Measurements from ENCODE around the gene SMS. TPM values are rescaled to one million over a fixed set of nuclear protein-coding genes. Genes with fewer than 3 reads are reported as not detected.
"Not testable (repeated sequence)": the region's sequence is repeated elsewhere in the genome, so short reads cannot be mapped to it uniquely, and the experiment has no call there.

The SMS gene
- total and polyA plus RNA-seq, 2 of the 4 experiments (the other 2 are of a cell fraction): 176 to 230 TPM

DNA sequence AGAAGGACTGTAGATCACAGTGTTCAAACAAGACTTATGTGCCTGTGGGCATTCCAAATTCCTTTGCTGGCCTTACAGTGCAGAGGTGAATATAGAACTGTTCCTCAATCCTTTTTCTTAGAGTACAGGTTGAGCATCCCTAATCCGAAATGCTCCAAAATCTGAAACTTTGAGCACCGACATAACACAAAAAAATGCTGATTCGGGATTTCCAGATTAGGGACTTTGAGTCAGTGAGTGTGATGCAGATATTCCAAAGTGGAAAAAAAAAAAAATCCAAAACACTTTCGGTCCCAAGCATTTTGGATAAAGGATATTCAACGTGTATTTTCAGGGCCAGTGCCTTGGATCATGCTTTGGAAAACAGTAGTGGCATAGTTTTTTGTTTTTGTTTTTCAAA is 9.2 kb downstream of the SMS start:
- H2BK20ac ChIP-seq (ENCODE audit: low read depth, low read length): no peak overlapping the region
- H3K9me1 ChIP-seq (ENCODE audit: insufficient read depth, low read length): peaks cover 5% of the 10 kb centered on the region; the same call in 1 of the 2 replicates
- H3K14ac ChIP-seq (replicated peaks; ENCODE audit: low read depth, low read length): no peak overlapping the region
- H3K4me2 ChIP-seq (ENCODE audit: low read depth, low read length): no peak overlapping the region
- H3K27me3 ChIP-seq (ENCODE audit: control insufficient read depth, insufficient read depth, low read length): peaks cover 4% of the 10 kb centered on the region; the same call in 1 of the 2 replicates
- dilution Hi-C loops (cut with HindIII; ENCODE audit: low sequenced_read_pairs, unreplicated experiment) (no loop called here), intact Hi-C loops (cut with micrococcal nuclease) (no loop called here), in situ Hi-C loops (cut with MboI; ENCODE audit: low sequenced_read_pairs) (no loop called here)
- H4K5ac ChIP-seq (ENCODE audit: low read depth, low read length): no peak overlapping the region
- WGBS, 2 experiments (ENCODE audit: extremely low coverage in 2 of 2, insufficient read length in 1 of 2): no CpG with 5 or more reads among the region's 5 CpGs
- no peak overlapping the region for H4K91ac ChIP-seq (ENCODE audit: insufficient read depth, low read depth, low read length)
- peaks cover 3% of the 10 kb centered on the region; the same call in 1 of the 2 replicates for H3K36me3 ChIP-seq (ENCODE audit: control insufficient read depth, insufficient read depth, low read length)
- H3K9ac ChIP-seq (ENCODE audit: low read depth, low read length): no peak overlapping the region
- no peak overlapping the region for H3K4me3 ChIP-seq (ENCODE audit: insufficient read depth, low read depth, low read length)
- ChIA-PET POLR2A (ENCODE audit: unreplicated experiment) (no interaction called here), CTCF (interaction anchor here (0.7 kb wide), 1 partner anchor 16 kb away, joined by 3 read pairs; no protein-coding TSS in a partner anchor)
- peaks cover 0 to 4% of the 10 kb centered on the region in 2 experiments; a peak in 1 of 4 replicates for H3K79me1 ChIP-seq (ENCODE audit: low read depth in 1 of 2, low read length in 2 of 2)
- no peak overlapping the region for H3K18ac ChIP-seq (ENCODE audit: low read depth, low read length)
- H3K4me1 ChIP-seq (ENCODE audit: control insufficient read depth, insufficient read depth, low read length): peaks cover 9% of the 10 kb centered on the region
- H4K8ac ChIP-seq (ENCODE audit: low read depth in 2 of 2, low read length in 2 of 2): no peak overlapping the region
- no TSS peak for BruUV-seq (replicated peaks)
- H3K4ac ChIP-seq (ENCODE audit: low read depth, low read length): no peak overlapping the region
- H3K56ac ChIP-seq (ENCODE audit: extremely low read depth, insufficient read depth, low read length): no peak overlapping the region
- DNase-seq (no peak), ATAC-seq (ENCODE audit: low read depth) (no peak)
- H2AK5ac ChIP-seq (ENCODE audit: low read depth, low read length): no peak overlapping the region
- no peak overlapping the region for H2BK5ac ChIP-seq (ENCODE audit: low read depth, low read length, poor library complexity, severe bottlenecking)
- no peak overlapping the region for H3K27ac ChIP-seq (ENCODE audit: insufficient read depth, low read length)
- no peaks in the 10 kb centered on the region for H3K9me3 ChIP-seq (ENCODE audit: control insufficient read depth, insufficient read depth, low read length)
- H2BK15ac ChIP-seq (ENCODE audit: low read depth, low read length): no peak overlapping the region
- no peak overlapping the region for H2AFZ ChIP-seq (replicated peaks; ENCODE audit: low read length, poor library complexity)
- H3K23ac ChIP-seq (ENCODE audit: low read depth, low read length): no peak overlapping the region
- H4K20me1 ChIP-seq (ENCODE audit: insufficient read depth, low read length): peaks cover 83% of the 10 kb centered on the region
- no peak overlapping the region for H2BK120ac ChIP-seq (ENCODE audit: low read depth, low read length)
- no peak overlapping the region for H2AK9ac ChIP-seq (replicated peaks; ENCODE audit: low read depth, low read length, poor library complexity)
- TF ChIP-seq, protein P1, sequence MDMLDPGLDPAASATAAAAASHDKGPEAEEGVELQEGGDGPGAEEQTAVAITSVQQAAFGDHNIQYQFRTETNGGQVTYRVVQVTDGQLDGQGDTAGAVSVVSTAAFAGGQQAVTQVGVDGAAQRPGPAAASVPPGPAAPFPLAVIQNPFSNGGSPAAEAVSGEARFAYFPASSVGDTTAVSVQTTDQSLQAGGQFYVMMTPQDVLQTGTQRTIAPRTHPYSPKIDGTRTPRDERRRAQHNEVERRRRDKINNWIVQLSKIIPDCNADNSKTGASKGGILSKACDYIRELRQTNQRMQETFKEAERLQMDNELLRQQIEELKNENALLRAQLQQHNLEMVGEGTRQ (IDR thresholded peaks at IDR 0.05; ENCODE audit: low read depth, low read length): no peak
- TF ChIP-seq MAFK (IDR thresholded peaks at IDR 0.05; ENCODE audit: low read depth, low read length): peak; percentile 96

DNA sequence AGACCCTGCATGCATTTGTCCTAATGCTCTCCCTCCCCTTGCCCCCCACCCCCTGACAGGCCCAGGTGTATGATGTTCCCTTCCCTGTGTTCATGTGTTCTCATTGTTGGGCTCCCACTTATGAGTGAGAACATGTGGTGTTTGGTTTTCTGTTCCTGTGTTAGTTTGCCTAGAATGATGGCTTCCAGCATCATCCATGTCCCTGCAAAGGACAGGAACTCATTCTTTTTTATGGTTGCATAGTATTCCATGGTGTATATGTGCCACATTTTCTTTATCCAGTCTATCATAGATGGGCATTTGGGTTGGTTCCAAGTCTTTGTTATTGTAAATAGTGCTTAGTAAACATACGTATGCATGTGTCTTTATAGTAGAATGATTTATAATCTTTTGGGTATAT is 10.0 kb downstream of the SMS start:
- CTCF ChIA-PET; H3K9ac ChIP-seq (ENCODE audit: low read depth, low read length); DNase-seq; H3K9me1 ChIP-seq (ENCODE audit: insufficient read depth, low read length); in situ Hi-C loops (cut with MboI; ENCODE audit: low sequenced_read_pairs); H3K4me1 ChIP-seq (ENCODE audit: control insufficient read depth, insufficient read depth, low read length); H4K8ac ChIP-seq (ENCODE audit: low read depth in 2 of 2, low read length in 2 of 2); H3K14ac ChIP-seq (replicated peaks; ENCODE audit: low read depth, low read length); H2AK9ac ChIP-seq (replicated peaks; ENCODE audit: low read depth, low read length, poor library complexity); dilution Hi-C loops (cut with HindIII; ENCODE audit: low sequenced_read_pairs, unreplicated experiment); H2BK15ac ChIP-seq (ENCODE audit: low read depth, low read length); H3K27me3 ChIP-seq (ENCODE audit: control insufficient read depth, insufficient read depth, low read length); H3K4me3 ChIP-seq (ENCODE audit: insufficient read depth, low read depth, low read length); H4K91ac ChIP-seq (ENCODE audit: insufficient read depth, low read depth, low read length); H2BK20ac ChIP-seq (ENCODE audit: low read depth, low read length); H2BK120ac ChIP-seq (ENCODE audit: low read depth, low read length); H2AK5ac ChIP-seq (ENCODE audit: low read depth, low read length); POLR2A ChIA-PET (ENCODE audit: unreplicated experiment); H3K18ac ChIP-seq (ENCODE audit: low read depth, low read length); BruUV-seq (replicated peaks); ATAC-seq (ENCODE audit: low read depth); H3K27ac ChIP-seq (ENCODE audit: insufficient read depth, low read length); H3K4ac ChIP-seq (ENCODE audit: low read depth, low read length); H4K5ac ChIP-seq (ENCODE audit: low read depth, low read length); H3K9me3 ChIP-seq (ENCODE audit: control insufficient read depth, insufficient read depth, low read length); intact Hi-C loops (cut with micrococcal nuclease); H3K56ac ChIP-seq (ENCODE audit: extremely low read depth, insufficient read depth, low read length); H2BK5ac ChIP-seq (ENCODE audit: low read depth, low read length, poor library complexity, severe bottlenecking); H3K36me3 ChIP-seq (ENCODE audit: control insufficient read depth, insufficient read depth, low read length); H3K4me2 ChIP-seq (ENCODE audit: low read depth, low read length); H2AFZ ChIP-seq (replicated peaks; ENCODE audit: low read length, poor library complexity); H3K23ac ChIP-seq (ENCODE audit: low read depth, low read length); H3K79me1 ChIP-seq (ENCODE audit: low read depth in 1 of 2, low read length in 2 of 2): not testable (repeated sequence)
- WGBS, 2 experiments (ENCODE audit: extremely low coverage in 2 of 2, insufficient read length in 1 of 2): no CpG with 5 or more reads among the region's 1 CpG
- peaks cover 83% of the 10 kb centered on the region for H4K20me1 ChIP-seq (ENCODE audit: insufficient read depth, low read length)
